HCT116 (cell line): ENCODE data around the gene USP7. TPM values are rescaled to one million over a fixed set of nuclear protein-coding genes. Genes with fewer than 3 reads are reported as not detected.

Experiments used
- ATAC-seq: fragments of 200-7000 bp; cut with Tn5 transposase; 2 replicates; pipeline ENCODE4 v1.9.1; 2020; ENCODE audit warnings: mild to moderate bottlenecking, moderate library complexity
- BruUV-seq: library from RNA; stranded (reverse); fragments of 400-500 nt; replicated peaks from 2 replicates; lab custom pipeline; 2021; lab: Mats Ljungman, UMichigan
- CTCF ChIA-PET: fragments of 300-600 bp; sonication (Branson Sonifier 250); formaldehyde crosslinking; loops from one replicate; lab custom pipeline; 2021; ENCODE audit warnings: antibody characterized with exemption; lab: Charles Lee
- POLR2A ChIA-PET: fragments of 300-600, 350-600 bp; sonication (Branson Sonifier 250); formaldehyde crosslinking; loops from one replicate; lab custom pipeline; 2021; ENCODE audit warnings: antibody characterized with exemption; lab: Charles Lee
- RAD21 ChIA-PET, 2 experiments: fragments of 300-600 bp; sonication (Branson Sonifier 250); formaldehyde crosslinking; loops; one replicate each; lab custom pipeline; 2023; ENCODE audit warnings: low total read pairs in 2 of 2; ENCODE audit not compliant: uncharacterized antibody in 2 of 2, unreplicated experiment in 2 of 2, low non-redundant PET in 1 of 2; lab: Charles Lee
- DNase-seq: peaks from one replicate; pipeline ENCODE4 v3.0.0-alpha.2; 2010; ENCODE audit warnings: low read depth, low spot score
- H2AFZ ChIP-seq: fragments of 200-600 bp; shearing (Covaris generic), sonication (generic); 2 replicates; pipeline ENCODE4 v1.6.1; 2017; ENCODE audit warnings: low read depth, mixed run types, mixed read lengths, antibody characterized with exemption, low read length; ENCODE audit not compliant: poor library complexity, severe bottlenecking
- H3K27ac ChIP-seq: 2 replicates; pipeline ENCODE4 v1.5.1; 2012; ENCODE audit warnings: low read depth, low read length
- H3K27me3 ChIP-seq: fragments of 200-600 bp; sonication (generic); 2 replicates; pipeline ENCODE4 v1.6.1; 2016; ENCODE audit warnings: mixed run types, low read length, mixed read lengths; ENCODE audit not compliant: insufficient read depth
- H3K36me3 ChIP-seq, 2 experiments: fragments of 200-500 bp in 1 of 2; fragments of 200-600 bp in 1 of 2; sonication (Bioruptor generic) in 1 of 2; sonication (generic) in 1 of 2; 2 replicates each; pipeline versions ENCODE4 v1.5.1 to v1.6.1; 2014 to 2016; ENCODE audit warnings: low read length in 2 of 2, inconsistent platforms in 1 of 2, mixed read lengths in 1 of 2, mixed run types in 1 of 2; ENCODE audit not compliant: insufficient read depth in 2 of 2, control insufficient read depth in 1 of 2
- H3K4me1 ChIP-seq, 2 experiments: fragments of 200-600 bp in 1 of 2; sonication (generic) in 1 of 2; 2 replicates each; pipeline versions ENCODE4 v1.5.1 to v1.6.1; 2012 to 2017; ENCODE audit warnings: low read length in 2 of 2, inconsistent platforms in 1 of 2, mild to moderate bottlenecking in 1 of 2, mixed read lengths in 1 of 2, mixed run types in 1 of 2, moderate library complexity in 1 of 2; ENCODE audit not compliant: insufficient read depth in 2 of 2, control insufficient read depth in 1 of 2
- H3K4me2 ChIP-seq: fragments of 200-600 bp; sonication (generic); 2 replicates; pipeline ENCODE4 v1.6.1; 2017; ENCODE audit warnings: mixed run types, low read length, mixed read lengths
- H3K4me3 ChIP-seq, 2 experiments: fragments of 200-600 bp in 1 of 2; sonication (generic) in 1 of 2; replicated peaks in 1 of 2; 2 replicates each; pipeline ENCODE4 v1.5.1; 2011 to 2016; ENCODE audit warnings: low read length in 2 of 2, control low read depth in 1 of 2, low read depth in 1 of 2, mild to moderate bottlenecking in 1 of 2, mixed read lengths in 1 of 2, mixed run types in 1 of 2
- H3K79me2 ChIP-seq: fragments of 200-600 bp; sonication (generic); 2 replicates; pipeline ENCODE4 v1.6.1; 2017; ENCODE audit warnings: mild to moderate bottlenecking, mixed run types, low read length, moderate library complexity, mixed read lengths; ENCODE audit not compliant: insufficient read depth
- H3K9ac ChIP-seq: fragments of 200-600 bp; sonication (generic); 2 replicates; pipeline ENCODE4 v1.6.1; 2016; ENCODE audit warnings: low read length, mixed read lengths
- H3K9me2 ChIP-seq: fragments of 200-600 bp; sonication (generic), shearing (Covaris generic); 2 replicates; pipeline ENCODE4 v1.6.1; 2017; ENCODE audit warnings: mixed run types, mild to moderate bottlenecking, moderate library complexity; ENCODE audit not compliant: insufficient read depth
- H3K9me3 ChIP-seq, 2 experiments: fragments of 200-500 bp in 1 of 2; fragments of 200-600 bp in 1 of 2; sonication (Bioruptor generic) in 1 of 2; sonication (generic) in 1 of 2; 2 replicates each; pipeline ENCODE4 v1.6.1; 2014 to 2017; ENCODE audit warnings: low read length in 2 of 2, mixed read lengths in 2 of 2, inconsistent platforms in 1 of 2, low read depth in 1 of 2, mild to moderate bottlenecking in 1 of 2, mixed run types in 1 of 2, moderate library complexity in 1 of 2; ENCODE audit not compliant: control insufficient read depth in 1 of 2, insufficient read depth in 1 of 2
- H4K20me1 ChIP-seq: fragments of 200-600 bp; sonication (generic), shearing (Covaris generic); 2 replicates; pipeline ENCODE4 v1.6.1; 2017; ENCODE audit warnings: mixed run types, mild to moderate bottlenecking, moderate library complexity; ENCODE audit not compliant: insufficient read depth
- ATF3 ChIP-seq: IDR thresholded peaks from 2 replicates; pipeline ENCODE4 v1.6.1; 2012
- EGR1 ChIP-seq: IDR thresholded peaks from 2 replicates; pipeline ENCODE4 v1.6.1; 2012; ENCODE audit warnings: low read depth
- JUND ChIP-seq: IDR thresholded peaks from 2 replicates; pipeline ENCODE4 v1.6.1; 2012
- MAX ChIP-seq: IDR thresholded peaks from 2 replicates; pipeline ENCODE4 v1.6.1; 2012
- POLR2A ChIP-seq: IDR thresholded peaks from 2 replicates; pipeline ENCODE4 v1.7.0; 2011; ENCODE audit warnings: borderline replicate concordance; ENCODE audit not compliant: insufficient read depth, insufficient read length; ENCODE audit errors: extremely low read depth
- REST ChIP-seq: IDR thresholded peaks from 2 replicates; pipeline ENCODE4 v1.6.1; 2012; ENCODE audit warnings: low read depth
- SIN3A ChIP-seq: IDR thresholded peaks from 2 replicates; pipeline ENCODE4 v1.6.1; 2012; ENCODE audit warnings: low read depth
- intact Hi-C: fragments of 100-400 bp; cut with micrococcal nuclease; formaldehyde crosslinking; loops from 2 replicates; pipeline ENCODE4 v1.10.0; 2022
- total RNA-seq: library from RNA; stranded (reverse); gene quantifications from one replicate; pipeline ENCODE4 v1.2.1, GENCODE V29; 2021; ENCODE audit not compliant: unreplicated experiment
- TF ChIP-seq, protein P1 (sequence below): IDR thresholded peaks from 2 replicates; pipeline ENCODE4 v1.6.1; 2011; ENCODE audit warnings: mild to moderate bottlenecking, low read length, moderate library complexity; ENCODE audit not compliant: insufficient replicate concordance; ENCODE audit errors: extremely low read depth
- TF ChIP-seq, protein P2 (sequence below), 3 experiments: fragments of 200-600 bp in 1 of 3; sonication (generic) in 1 of 3; IDR thresholded peaks in 2 of 3; conservative IDR thresholded peaks in 1 of 3; 2 replicates each; pipeline ENCODE4 v1.5.1; 2012 to 2017; ENCODE audit warnings: low read depth in 2 of 3, low read length in 2 of 3, antibody characterized with exemption in 1 of 3, borderline replicate concordance in 1 of 3, control low read depth in 1 of 3, mild to moderate bottlenecking in 1 of 3, mixed read lengths in 1 of 3, mixed run types in 1 of 3, moderate library complexity in 1 of 3; ENCODE audit not compliant: insufficient read depth in 1 of 3

Gene USP7
- total RNA-seq, 1 experiment from 2014 or later: 154 TPM

DNA sequence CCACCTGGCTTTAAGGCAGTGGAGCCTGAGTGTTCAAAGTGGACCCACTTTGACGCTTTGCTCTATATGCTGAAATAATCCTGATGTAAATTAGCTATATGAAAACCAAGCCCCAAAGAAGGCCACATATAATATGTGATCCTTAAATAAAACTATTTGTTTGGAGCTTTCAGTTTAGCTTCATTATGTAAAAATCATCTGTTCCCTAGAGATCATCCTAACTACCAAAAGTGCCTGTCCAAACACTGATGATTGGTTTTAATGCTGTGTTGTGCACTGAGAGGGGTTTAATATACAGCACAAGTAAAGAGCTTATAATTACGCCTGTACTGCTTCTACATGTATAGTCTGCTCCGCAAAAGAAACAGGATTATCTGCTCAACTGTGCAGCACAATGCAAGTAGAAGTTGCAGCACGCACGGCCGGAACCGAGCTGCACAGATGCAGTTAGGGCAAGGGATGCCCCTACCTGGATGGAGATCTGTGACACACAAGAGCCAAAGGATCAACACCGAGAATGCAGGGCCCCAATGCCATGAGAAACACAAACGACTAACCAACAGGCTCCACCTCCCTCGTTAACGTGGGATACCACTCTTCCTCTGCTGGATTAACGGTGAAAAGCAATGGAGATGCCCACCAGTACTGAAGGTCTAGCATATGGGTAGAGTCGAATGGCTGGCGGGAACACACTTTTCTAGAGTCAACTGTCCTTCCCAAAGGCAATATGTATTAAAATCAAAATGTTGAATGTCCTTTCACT, 20.5 kb downstream of the USP7 start:
- Histone ChIP-seq H3K4me3 (no peak overlapping the region), H4K20me1 (peaks cover 45% of the 10 kb centered on the region; the same call in 1 of the 2 replicates), H3K79me2 (peaks cover 100% of the 10 kb centered on the region), H3K9me2 (no peaks in the 10 kb centered on the region), H3K27me3 (no peaks in the 10 kb centered on the region), H3K27ac (no peak overlapping the region), H3K36me3 (no peaks in the 10 kb centered on the region), H3K4me2 (no peak overlapping the region), H3K4me1 (no peaks in the 10 kb centered on the region), H3K9ac (no peak overlapping the region), H2AFZ (no peak overlapping the region), H3K9me3 (no peaks in the 10 kb centered on the region)
- ChIA-PET RAD21 (no interaction called here), POLR2A (no interaction called here), CTCF (no interaction called here)
- no TSS peak for BruUV-seq
- ATAC-seq (no peak), DNase-seq (no peak)
- intact Hi-C loops: no loop called here
- TF ChIP-seq, protein P1, sequence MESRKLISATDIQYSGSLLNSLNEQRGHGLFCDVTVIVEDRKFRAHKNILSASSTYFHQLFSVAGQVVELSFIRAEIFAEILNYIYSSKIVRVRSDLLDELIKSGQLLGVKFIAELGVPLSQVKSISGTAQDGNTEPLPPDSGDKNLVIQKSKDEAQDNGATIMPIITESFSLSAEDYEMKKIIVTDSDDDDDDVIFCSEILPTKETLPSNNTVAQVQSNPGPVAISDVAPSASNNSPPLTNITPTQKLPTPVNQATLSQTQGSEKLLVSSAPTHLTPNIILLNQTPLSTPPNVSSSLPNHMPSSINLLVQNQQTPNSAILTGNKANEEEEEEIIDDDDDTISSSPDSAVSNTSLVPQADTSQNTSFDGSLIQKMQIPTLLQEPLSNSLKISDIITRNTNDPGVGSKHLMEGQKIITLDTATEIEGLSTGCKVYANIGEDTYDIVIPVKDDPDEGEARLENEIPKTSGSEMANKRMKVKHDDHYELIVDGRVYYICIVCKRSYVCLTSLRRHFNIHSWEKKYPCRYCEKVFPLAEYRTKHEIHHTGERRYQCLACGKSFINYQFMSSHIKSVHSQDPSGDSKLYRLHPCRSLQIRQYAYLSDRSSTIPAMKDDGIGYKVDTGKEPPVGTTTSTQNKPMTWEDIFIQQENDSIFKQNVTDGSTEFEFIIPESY: no peak
- TF ChIP-seq, protein P2, sequence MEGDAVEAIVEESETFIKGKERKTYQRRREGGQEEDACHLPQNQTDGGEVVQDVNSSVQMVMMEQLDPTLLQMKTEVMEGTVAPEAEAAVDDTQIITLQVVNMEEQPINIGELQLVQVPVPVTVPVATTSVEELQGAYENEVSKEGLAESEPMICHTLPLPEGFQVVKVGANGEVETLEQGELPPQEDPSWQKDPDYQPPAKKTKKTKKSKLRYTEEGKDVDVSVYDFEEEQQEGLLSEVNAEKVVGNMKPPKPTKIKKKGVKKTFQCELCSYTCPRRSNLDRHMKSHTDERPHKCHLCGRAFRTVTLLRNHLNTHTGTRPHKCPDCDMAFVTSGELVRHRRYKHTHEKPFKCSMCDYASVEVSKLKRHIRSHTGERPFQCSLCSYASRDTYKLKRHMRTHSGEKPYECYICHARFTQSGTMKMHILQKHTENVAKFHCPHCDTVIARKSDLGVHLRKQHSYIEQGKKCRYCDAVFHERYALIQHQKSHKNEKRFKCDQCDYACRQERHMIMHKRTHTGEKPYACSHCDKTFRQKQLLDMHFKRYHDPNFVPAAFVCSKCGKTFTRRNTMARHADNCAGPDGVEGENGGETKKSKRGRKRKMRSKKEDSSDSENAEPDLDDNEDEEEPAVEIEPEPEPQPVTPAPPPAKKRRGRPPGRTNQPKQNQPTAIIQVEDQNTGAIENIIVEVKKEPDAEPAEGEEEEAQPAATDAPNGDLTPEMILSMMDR (IDR thresholded peaks at IDR 0.05 in 2 of 3, conservative IDR thresholded peaks at IDR 0.05 in 1 of 3; ENCODE audit: borderline replicate concordance in 1 of 3, insufficient read depth in 1 of 3, low read depth in 2 of 3, low read length in 2 of 3): no peak
- TF ChIP-seq EGR1 (no peak), REST (no peak), SIN3A (no peak), POLR2A (no peak), JUND (no peak), MAX (no peak), ATF3 (no peak)
